ENCODE results near the gene CLDN10.

DNA sequence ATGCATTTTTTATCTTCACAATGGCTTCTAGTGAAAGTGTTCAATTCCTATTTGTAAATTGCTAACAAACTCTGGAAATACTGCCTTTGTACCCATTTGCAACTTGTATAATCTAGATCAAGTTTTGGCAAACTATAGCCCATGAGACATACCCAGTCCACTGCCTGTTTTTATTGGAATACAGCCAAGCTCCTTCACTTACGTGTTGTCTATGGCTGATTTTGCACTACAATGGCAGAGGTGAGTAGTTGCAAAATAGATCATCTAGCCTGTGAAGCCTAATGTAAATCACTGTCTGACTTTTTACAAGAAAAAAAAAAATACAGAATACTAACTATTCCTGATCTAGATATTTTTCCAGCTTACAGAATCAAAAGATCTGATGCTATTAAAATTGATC is 54.8 kb downstream of the CLDN10 start:
- TF ChIP-seq, protein P1, sequence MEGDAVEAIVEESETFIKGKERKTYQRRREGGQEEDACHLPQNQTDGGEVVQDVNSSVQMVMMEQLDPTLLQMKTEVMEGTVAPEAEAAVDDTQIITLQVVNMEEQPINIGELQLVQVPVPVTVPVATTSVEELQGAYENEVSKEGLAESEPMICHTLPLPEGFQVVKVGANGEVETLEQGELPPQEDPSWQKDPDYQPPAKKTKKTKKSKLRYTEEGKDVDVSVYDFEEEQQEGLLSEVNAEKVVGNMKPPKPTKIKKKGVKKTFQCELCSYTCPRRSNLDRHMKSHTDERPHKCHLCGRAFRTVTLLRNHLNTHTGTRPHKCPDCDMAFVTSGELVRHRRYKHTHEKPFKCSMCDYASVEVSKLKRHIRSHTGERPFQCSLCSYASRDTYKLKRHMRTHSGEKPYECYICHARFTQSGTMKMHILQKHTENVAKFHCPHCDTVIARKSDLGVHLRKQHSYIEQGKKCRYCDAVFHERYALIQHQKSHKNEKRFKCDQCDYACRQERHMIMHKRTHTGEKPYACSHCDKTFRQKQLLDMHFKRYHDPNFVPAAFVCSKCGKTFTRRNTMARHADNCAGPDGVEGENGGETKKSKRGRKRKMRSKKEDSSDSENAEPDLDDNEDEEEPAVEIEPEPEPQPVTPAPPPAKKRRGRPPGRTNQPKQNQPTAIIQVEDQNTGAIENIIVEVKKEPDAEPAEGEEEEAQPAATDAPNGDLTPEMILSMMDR (IDR thresholded peaks at IDR 0.05 in 4 of 5, conservative IDR thresholded peaks at IDR 0.05 in 1 of 5): no peak
- TF ChIP-seq POLR2A (IDR thresholded peaks at IDR 0.05): no peak
